Measurements from ENCODE around the gene DCUN1D1.

Gene DCUN1D1

GRCh38 chr3:182936239-182936917 is 44.0 kb downstream of the DCUN1D1 start:
- DNase-seq (ENCODE audit: low read depth in 2 of 2), result no peak

DNA sequence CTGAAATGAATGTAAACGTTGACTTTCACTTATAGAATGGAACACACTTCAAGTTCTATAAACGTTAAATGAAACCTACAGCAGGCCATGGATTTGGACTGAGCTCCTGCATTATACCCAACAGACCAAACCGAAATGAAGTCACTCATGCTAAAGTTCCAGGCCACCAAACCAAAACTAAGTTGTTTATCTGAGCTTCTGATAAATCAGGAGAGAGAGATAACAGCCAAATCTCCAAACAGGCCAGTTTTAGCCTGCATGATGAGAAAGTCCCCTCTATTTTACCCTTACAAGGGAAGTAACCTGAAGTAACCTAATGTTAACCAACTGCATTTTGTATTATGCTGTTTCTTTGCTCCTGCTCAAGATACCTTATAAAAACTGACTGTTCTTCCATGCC is 44.5 kb downstream of the DCUN1D1 start:
- DNase-seq (ENCODE audit: low read depth in 2 of 2), result no peak

DNA sequence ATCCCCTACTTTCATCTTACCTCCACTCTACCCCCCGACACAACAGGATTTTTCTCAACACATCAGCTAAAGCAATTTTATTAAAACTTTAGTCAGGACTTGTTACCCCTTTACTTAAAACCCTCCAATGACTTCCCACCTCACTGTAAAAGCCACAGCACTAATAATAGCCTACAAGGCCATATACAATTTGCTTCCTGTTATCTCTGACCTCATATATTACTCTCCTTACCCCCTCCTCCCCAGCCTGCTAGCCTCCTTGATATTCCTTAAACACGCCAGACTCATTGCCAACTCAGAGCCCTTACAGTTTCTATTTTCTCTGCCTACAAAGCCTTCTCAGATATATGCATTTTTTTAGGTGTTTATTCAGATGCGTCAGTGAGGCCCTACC is 54.4 kb downstream of the DCUN1D1 start:
- no peak for DNase-seq (ENCODE audit: low read depth in 2 of 2)

DNA sequence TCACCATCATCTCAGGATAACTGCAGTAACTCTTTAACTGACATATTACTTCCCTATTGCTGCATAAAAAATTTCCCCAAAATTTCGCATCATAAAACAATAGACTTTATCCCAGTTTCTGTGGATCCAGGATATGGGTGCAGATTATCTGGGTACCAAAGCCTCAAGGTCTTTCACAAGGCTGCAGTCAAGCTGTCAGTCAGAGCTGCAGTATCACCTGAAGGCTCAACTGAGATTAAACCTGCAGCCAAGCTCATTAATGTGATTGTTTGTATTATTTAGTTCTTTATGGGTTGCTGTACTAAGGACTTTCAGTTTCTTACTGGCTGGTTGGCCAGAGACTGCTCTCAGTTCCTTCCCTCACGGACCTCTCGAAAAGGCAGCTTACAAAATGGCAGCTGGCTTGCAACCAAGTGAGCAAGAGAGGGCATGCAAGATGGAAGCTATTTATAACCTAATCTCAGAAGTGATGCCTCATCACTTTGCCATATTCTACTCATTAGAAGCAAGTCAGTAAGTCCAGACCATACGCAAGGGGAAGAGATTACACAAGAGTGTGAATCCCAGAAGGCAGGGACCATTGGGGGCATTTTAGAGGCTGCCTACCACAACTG is 54.9 kb downstream of the DCUN1D1 start:
- DNase-seq (ENCODE audit: low read depth in 2 of 2), result peak; percentile 41 to 50

GRCh38 chr3:182921665-182922355 is 58.5 kb downstream of the DCUN1D1 start:
- DNase-seq (ENCODE audit: low read depth in 2 of 2), result peak; percentile 13 to 14

DNA sequence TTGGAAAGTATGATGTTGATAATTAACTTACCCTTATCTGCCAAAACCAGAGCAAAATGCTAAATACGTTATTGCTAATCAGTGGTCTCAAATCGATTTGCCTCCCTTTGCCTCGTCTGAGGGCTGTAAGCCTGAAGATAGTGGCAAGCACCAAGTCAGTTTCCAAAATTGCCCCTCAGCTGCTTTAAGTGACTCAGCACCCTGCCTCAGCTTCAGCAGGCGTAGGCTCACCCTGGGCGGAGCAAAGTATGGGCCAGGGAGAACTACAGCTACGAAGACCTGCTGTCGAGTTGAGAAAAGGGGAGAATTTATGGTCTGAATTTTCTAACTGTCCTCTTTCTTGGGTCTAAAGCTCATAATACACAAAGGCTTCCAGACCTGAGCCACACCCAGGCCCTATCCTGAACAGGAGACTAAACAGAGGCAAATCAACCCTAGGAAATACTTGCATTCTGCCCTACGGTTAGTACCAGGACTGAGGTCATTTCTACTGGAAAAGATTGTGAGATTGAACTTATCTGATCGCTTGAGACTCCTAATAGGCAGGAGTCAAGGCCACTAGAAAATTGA is 59.7 kb downstream of the DCUN1D1 start:
- DNase-seq (ENCODE audit: low read depth in 2 of 2), result no peak

GRCh38 chr3:182919866-182920357 is 60.4 kb downstream of the DCUN1D1 start:
- no peak for DNase-seq (ENCODE audit: low read depth in 2 of 2)

GRCh38 chr3:182917134-182917533 is 63.2 kb downstream of the DCUN1D1 start:
- DNase-seq (ENCODE audit: low read depth in 2 of 2), result no peak

DNA sequence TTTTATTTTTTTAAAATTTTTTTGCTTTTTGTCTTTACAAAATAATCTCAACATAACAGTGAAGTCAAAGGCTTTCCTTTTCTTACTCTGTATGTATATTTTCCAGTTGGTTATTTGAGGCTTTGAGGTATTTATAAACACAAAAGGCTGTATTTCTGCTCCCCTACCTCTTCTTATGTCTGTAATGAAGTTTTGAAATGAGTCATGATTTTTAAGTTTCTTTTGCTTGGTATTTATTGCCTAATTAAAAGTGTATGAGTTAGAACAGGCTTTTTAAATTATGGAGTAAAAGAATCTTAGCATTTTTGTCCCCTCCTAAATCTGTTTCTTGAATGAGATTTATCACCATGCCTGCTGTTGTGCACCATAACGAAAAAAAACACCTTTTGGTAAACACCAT is 66.0 kb downstream of the DCUN1D1 start:
- DNase-seq (ENCODE audit: low read depth in 2 of 2), result peak; percentile 17 to 37

GRCh38 chr3:182913889-182914288 is 66.4 kb downstream of the DCUN1D1 start:
- DNase-seq (ENCODE audit: low read depth in 2 of 2), result no peak

GRCh38 chr3:182912474-182912873 is 67.9 kb downstream of the DCUN1D1 start:
- DNase-seq (ENCODE audit: low read depth in 2 of 2), result no peak

DNA sequence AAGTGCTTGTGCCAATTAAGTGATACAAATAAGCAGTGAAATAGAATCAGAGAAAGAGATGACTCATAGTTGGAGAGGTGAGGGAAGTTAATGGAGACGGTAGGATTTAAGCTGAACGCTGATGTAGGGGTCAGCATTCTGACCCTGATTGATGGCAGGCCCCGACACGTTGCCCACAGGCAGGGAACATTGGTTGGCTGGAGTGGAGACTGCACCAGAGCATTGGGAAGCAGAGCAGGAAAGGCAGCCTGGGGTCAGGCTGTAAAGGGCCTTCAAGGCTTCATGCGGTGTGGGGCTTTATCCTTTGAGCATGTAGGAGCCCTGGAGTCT is 68.6 kb downstream of the DCUN1D1 start:
- DNase-seq (ENCODE audit: low read depth in 2 of 2), result no peak

- DNase-seq (ENCODE audit: low read depth in 2 of 2), result no peak
Measured at GRCh38 chr3:182910936-182911781, 69.2 kb downstream of the DCUN1D1 start.

GRCh38 chr3:182909318-182910040 is 70.9 kb downstream of the DCUN1D1 start:
- DNase-seq (ENCODE audit: low read depth in 2 of 2), result no peak

DNA sequence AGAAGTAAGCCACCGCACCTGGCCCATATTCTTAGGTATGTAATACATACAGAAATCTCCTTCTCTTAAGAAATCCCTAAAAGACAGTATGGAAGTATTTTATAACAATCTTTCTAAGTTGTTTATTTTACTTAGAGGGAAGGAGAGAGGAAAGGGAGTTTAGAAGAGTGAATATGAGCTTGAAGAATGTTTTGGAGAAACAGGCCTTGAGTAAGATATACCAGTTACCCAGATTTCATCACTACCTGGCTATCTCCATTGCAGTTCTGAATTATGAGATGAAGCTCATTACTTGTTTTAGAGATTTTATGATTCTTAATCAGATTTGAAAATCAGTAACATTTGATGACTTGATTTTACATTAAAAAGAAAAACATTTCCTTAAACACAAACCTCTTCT is 71.9 kb downstream of the DCUN1D1 start:
- DNase-seq (ENCODE audit: low read depth in 2 of 2), result no peak

DNA sequence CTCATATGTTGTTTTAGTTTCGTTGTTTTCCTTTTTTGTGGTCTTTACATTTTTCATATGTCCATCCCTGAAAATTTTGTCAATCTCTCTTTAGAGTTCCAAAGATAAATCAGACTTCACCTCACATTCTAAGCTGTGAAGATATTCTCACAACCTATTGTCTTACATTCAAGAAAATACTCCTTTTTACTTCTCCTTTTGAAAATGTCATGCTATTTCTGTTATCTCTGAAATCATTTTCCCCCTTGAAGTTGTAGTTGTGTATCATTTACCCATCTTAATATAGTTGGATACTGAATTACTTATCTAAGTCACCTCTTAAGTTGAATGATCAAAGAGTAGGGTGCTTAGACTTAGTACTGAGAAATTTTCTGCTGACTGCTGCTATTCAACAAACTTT is 74.3 kb downstream of the DCUN1D1 start:
- no peak for DNase-seq (ENCODE audit: low read depth in 2 of 2)

- DNase-seq (ENCODE audit: low read depth in 2 of 2), result no peak
Measured at GRCh38 chr3:182905623-182906022, 74.7 kb downstream of the DCUN1D1 start.

DNA sequence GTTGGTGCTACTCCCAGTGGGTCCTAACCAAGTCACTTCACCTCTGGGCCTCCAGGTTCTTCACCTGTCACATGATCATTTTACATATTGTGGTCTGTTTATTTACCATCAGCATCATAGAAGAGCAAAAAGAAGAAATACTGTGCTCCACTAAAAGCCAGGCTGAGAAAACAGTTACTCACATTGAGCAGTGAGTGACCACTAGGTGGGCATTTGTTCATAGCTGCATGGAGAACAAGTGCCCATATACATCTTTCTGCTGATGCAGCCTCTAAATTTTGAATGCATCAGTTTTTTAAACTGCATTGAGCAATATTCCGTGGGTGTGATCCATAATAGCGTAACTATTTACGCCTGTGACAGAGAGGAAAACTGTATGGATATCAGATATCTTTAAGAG is 76.2 kb downstream of the DCUN1D1 start:
- no peak for DNase-seq (ENCODE audit: low read depth in 2 of 2)

DNA sequence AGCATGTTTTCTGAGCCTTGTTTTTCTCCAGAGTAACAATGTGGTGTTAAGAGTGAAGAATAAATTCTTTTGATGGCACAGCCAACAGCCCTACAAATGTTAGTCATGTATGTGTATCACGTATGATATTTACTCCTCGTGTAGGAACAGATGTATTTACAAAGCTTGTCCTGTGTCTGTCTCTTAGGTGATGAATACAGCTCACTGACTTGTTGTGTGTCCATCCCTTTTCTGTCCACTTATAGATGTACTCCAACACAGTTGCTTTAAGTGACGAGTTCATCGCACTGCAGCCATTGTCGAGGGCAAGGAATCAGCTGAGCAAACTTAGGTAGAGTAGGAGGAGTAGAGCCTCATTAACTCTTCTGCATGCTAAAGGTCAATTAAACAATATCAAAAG is 78.1 kb downstream of the DCUN1D1 start:
- DNase-seq (ENCODE audit: low read depth in 2 of 2), result no peak

- no peak for DNase-seq (ENCODE audit: low read depth in 2 of 2)
Measured at GRCh38 chr3:182896553-182896952, 83.8 kb downstream of the DCUN1D1 start.

DNA sequence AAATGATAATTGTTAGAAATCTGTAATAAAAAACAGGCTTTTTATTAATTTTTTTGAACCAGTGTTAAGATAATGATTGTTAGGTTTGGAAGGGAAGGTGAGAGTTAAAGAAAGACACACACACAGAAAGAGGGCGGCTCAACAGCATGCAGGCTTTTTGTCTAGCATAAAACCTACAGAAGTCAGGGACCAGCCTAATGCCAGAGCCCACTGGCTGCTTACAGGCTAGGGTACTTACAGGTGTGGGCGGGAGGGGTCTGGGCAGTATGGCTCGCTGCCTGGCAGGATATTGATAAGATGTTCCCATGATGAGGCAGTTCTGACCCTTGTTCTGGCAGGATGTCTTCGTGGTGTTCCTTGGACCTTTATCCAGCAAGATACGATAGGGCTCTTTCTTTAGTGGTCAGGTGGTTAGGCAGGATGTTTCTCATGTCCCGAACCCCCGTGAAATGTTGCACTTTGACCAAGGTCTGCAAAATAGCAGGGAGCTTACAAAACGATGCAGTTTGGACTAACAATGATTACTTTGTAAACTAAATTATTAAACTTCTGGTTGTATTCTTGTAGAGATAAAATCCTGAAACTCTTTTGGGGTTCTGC is 84.7 kb downstream of the DCUN1D1 start:
- DNase-seq (ENCODE audit: low read depth in 2 of 2), result no peak
